Suppressor macrophage treated with lipopolysaccharide for 4 hours (primary cell): Measurements from ENCODE around the gene NFYA.

Experiments used
- DNase-seq: peaks from one replicate; pipeline ENCODE4 v3.0.0-alpha.2; 2020

Gene NFYA

DNA sequence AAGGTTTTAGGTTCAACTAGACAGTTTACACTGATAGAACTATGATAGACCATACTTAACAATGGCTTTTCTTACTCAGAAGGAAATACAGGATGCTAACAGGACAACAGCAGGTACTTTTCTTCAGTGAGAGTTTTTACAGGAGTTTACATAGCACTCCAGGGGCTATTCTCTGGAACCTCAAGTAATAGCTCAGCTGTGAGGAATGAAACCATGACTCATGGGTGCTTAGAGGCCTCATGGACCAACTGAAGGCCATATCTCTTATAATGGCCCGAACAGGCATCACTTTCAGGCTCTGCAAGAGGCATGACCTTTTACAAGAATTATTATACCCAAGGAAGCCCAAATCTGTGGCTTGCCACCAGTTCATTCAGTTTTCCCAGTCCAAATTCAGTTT is 49.6 kb downstream of the NFYA start:
- no peak for DNase-seq

DNA sequence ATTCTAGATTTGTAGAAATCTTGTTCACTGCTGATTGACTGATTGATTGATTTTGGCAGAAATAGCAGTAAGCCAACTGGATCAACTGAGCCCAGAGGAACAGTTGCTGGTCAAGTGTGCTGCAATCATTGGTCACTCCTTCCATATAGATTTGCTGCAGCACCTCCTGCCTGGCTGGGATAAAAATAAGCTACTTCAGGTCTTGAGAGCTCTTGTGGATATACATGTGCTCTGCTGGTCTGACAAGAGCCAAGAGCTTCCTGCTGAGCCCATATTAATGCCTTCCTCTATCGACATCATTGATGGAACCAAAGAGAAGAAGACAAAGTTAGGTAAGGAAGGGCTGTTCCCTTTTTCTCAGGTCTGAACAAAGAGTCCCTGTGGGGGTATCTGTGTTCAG is 50.1 kb downstream of the NFYA start:
- DNase-seq, result no peak

DNA sequence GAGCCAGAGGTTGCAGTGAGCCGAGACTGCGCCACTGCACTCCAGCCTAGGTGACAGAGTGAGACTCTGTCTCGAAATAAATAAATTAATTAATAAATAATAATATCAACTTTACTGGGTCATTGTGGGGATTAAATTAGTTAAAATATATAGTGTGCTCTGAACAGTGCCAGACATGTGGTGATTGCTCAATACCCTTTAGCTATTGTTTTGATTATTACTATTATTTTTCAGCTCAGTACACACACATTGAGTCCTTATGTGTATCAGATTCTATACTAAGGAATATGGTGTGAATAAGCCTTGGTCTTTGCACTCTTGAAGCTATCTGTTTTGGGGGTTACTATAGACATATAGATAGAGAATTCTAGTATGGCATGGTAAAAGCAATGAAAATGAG is 52.5 kb downstream of the NFYA start:
- no peak for DNase-seq

DNA sequence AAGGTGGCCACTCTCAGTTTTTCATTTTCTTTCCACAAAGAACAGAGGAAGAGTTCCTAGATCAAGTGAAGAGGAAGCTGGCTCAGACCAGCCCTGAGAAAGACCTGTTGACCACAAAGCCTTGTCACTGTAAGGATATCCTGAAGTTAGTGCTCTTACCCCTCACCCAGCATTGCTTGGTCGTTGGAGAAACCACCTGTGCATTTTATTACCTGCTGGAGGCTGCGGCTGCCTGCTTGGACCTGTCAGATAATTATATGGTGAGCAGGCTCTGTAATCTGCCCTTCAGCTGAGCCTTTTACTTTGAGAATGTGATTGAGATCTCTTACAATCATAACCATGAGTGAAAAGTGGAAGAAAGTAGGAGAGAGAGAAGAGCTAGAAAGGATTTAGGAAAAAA is 59.5 kb downstream of the NFYA start:
- DNase-seq, result no peak

DNA sequence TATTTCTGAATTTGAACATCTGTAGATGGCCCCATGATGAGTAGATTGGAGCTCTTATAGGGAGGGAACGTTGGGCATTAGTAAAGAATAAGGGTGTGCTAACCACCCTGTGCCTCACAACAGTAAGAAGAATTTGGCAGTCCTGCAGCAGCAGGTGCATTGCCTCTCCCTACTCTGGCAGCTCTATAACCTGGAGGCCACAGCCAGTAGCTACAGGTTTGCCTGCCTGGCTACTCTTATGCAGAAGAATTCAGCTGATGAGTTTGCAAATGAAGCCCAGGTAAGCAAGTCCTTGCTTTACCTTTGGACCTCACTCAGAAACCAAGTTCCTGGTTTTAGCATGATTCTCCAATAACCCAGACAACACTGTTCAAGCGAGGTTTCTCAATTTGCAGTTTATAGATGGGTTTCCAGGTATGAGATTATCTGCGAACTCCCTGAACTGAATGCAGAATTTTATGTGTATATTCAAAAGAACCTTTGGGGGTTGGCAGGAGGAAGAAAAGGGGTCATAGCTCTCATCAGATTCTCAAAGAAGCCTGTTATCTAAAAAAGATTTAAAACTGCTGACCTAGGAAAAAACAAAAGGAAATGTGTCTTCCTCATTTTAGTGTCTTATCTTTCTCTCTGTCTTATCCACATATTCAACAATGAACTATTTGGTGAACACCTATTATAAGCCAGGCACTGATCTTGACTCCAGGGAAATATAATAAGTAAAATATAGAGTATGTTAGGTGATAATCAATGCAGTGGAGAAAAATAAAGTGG is 62.5 kb downstream of the NFYA start:
- DNase-seq, result no peak

DNA sequence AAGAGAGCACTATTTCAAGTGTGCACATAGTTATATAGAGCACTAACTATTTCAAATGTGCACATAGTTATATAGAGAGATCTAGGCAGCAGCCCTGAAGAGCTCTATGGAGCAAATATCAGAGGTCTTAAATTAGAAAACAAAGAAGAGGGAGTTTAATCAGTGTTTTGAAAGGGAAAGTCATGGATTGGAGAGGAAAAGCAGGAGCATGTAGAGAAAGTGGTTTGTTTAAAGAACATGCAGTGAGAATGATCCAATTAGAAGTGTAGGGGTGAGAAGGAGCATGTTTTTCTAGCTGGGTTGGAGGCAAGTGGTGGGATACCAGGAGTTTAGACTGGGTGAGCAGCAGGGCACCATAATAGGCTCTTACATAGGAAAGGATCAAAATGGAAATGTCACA is 64.1 kb downstream of the NFYA start:
- DNase-seq, result no peak

DNA sequence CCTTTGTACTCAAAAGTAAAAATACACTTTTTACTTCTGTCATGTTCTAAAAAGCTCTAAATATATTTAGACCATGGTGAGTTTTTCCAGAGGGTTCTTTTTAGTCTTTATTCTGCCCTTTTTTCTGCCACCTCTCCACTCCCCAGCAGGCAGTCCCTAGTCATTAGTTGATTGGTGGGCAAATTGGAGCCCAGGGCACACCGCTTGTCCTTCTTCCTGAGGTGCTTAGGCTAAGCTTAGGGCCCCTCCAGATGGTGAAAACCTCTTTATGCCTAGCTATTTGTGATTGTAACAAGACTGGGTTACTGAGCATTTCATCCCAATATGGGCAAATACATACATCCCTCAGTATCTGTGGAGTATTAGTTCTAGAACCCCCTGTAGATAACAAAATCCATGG is 75.1 kb downstream of the NFYA start:
- no peak for DNase-seq
